HUES6 (cell line): ENCODE data around the gene YEATS4.

Source experiments
- H3K27ac ChIP-seq: 2 replicates; pipeline ENCODE4 v1.7.0; 2013; ENCODE audit warnings: low read depth, mild to moderate bottlenecking, low read length, inconsistent platforms
- H3K27me3 ChIP-seq: 2 replicates; pipeline ENCODE4 v1.6.1; 2013; ENCODE audit warnings: low read length; ENCODE audit not compliant: control insufficient read depth, insufficient read depth
- H3K36me3 ChIP-seq: 2 replicates; pipeline ENCODE4 v1.6.1; 2013; ENCODE audit warnings: low read length; ENCODE audit not compliant: control insufficient read depth, insufficient read depth
- H3K4me1 ChIP-seq: 2 replicates; pipeline ENCODE4 v1.6.1; 2013; ENCODE audit warnings: low read length; ENCODE audit not compliant: control insufficient read depth, insufficient read depth
- H3K4me3 ChIP-seq: 2 replicates; pipeline ENCODE4 v1.5.1; 2013; ENCODE audit warnings: low read depth, low read length
- H3K9ac ChIP-seq: one replicate; pipeline ENCODE4 v1.6.1; 2013; ENCODE audit warnings: mild to moderate bottlenecking, low read length
- H3K9me3 ChIP-seq: 2 replicates; pipeline ENCODE4 v1.6.1; 2013; ENCODE audit warnings: low read depth, low read length; ENCODE audit not compliant: control insufficient read depth, insufficient read depth

Gene YEATS4

DNA sequence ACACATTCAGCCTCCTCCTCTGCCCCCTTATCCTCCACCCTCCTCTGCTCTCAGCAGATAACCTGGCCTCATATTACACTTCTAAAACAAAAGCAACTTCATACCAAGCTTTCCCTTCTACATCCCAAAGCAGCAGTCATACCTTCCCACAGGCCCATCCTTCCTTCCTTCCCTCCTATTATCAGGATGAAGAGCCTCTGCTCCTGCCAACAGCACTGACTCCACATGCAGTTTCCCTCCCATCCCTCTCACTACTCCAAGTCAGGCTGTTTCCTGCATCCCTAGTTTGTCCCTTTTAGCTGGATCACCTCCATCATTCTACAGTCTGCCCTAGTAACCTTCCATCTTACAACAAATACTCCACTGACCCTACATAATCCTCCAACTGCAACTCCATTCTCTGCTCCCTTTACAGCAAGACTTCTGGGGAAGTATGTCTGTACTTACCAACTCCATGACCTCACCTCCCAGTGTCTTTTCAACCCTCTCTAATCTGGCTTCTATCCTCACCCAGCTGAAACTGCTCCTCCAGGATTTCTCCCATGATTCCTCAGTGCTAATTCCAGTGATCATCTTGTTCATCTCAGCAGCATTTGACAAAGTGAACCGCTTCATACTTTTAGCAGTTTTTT lies 4.9 kb upstream of the YEATS4 start:
- H3K9me3 ChIP-seq = no peaks in the 10 kb centered on the region
- H3K27me3 ChIP-seq = no peaks in the 10 kb centered on the region
- no peaks in the 10 kb centered on the region; the same call in 1 of the 2 replicates for H3K4me1 ChIP-seq
- H3K27ac ChIP-seq = no peak overlapping the region
- no peak overlapping the region for H3K4me3 ChIP-seq
- H3K36me3 ChIP-seq = no peaks in the 10 kb centered on the region
- no peak overlapping the region for H3K9ac ChIP-seq

DNA sequence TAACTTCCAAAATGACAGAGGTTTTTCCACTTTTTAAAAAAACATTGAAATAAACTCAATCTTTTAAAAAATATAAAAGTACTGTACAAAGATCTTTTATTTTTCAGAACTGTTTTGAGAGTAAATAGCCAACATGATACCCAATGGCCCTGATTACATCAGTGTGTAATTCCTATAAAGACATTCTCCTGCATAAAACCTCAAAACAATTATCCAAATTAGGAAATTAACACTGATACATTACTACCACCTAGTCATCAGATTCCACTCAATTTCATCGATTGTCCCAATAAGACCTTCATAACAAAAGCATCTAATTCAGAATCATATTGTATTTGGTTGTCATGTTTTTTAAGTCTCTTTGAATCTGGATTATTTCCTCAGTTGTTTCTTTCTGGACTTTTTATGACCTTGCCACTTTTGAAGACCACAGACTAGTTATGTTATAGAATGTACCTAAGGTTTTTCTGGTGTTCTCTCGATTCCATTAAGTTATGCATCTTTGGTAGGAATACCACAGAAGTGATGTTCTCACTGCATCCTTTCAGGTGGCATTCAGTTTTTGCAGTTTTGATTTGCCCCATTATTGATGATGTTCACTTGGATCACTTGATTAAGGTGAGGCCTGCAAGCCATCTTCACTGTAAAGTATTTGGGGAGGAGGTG lies 4.0 kb upstream of the YEATS4 start:
- no peaks in the 10 kb centered on the region; the same call in 1 of the 2 replicates for H3K4me1 ChIP-seq
- no peaks in the 10 kb centered on the region for H3K36me3 ChIP-seq
- no peaks in the 10 kb centered on the region for H3K9me3 ChIP-seq
- H3K27me3 ChIP-seq = no peaks in the 10 kb centered on the region
- no peak overlapping the region for H3K9ac ChIP-seq
- no peak overlapping the region for H3K4me3 ChIP-seq
- no peak overlapping the region for H3K27ac ChIP-seq

DNA sequence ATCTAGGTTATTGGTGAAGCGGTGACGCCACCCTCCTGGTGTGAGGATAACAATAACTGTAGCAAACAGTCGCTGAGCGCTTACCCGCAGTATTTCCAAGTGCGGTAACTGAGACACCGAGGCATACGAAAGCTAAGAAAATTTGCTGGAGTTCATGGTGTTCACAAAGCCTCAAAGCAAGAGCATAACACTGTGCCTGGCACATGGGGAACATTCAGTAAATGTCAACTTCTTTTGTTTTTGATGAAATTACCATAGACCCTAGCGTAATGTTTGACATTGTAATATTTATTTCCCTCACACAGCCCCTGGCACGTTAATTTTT lies 767 bp downstream of the YEATS4 start:
- H3K36me3 ChIP-seq = peaks cover 23% of the 10 kb centered on the region

DNA sequence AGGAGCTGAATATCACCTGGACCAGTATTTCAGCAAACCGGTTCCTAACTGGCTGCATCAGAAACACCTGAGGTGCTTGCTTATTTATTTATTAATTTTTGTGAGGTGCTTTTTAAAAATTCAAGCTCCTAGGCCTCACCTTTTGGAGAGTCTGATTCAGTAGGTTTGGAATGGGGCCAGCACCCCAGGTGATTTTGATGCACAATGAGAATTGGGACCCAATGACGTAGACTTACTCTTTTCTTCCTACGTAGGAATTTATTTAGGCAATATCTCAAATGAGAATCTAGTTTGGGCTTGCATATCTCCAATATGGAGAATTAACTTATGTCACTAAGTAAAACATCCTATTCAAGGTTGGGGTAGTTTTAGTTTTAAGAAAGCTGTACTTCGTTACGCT lies 7.3 kb downstream of the YEATS4 start:
- Histone ChIP-seq H3K27me3 (no peaks in the 10 kb centered on the region), H3K4me3 (no peak overlapping the region), H3K4me1 (no peaks in the 10 kb centered on the region), H3K9ac (no peak overlapping the region), H3K27ac (no peak overlapping the region), H3K36me3 (peaks cover 81% of the 10 kb centered on the region), H3K9me3 (no peaks in the 10 kb centered on the region; the same call in 1 of the 2 replicates)

More for the DNA sequence above, 767 bp downstream of the YEATS4 start:
- peak overlapping the region; percentile 75 for H3K4me3 ChIP-seq
- H3K27me3 ChIP-seq = no peaks in the 10 kb centered on the region
- peak overlapping the region; percentile 91 for H3K27ac ChIP-seq
- no peaks in the 10 kb centered on the region for H3K9me3 ChIP-seq
- no peaks in the 10 kb centered on the region for H3K4me1 ChIP-seq
- H3K9ac ChIP-seq = peak overlapping the region; percentile 96

DNA sequence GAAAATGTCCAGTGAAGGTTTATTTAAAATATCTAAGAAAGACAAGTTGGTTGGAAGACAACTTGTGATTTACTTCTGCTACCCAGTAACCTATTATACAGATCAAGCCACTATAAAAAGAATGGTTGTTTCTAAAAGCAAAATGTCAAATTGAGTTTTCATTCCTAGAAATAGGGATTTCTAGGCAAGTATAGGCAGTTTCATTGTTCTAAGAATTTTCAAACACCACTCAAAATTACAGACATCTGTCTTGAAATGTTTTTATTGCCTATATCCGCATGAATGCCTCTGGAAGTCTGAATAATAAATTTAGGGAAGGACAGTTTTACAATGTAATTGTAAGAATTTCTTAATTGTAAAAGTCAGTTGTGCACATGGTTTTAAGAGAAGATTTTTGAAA lies 8.6 kb downstream of the YEATS4 start:
- Histone ChIP-seq H3K4me3 (no peak overlapping the region), H3K4me1 (no peaks in the 10 kb centered on the region), H3K9ac (no peak overlapping the region), H3K36me3 (peaks cover 85% of the 10 kb centered on the region), H3K9me3 (peaks cover 5% of the 10 kb centered on the region; the same call in 1 of the 2 replicates), H3K27ac (no peak overlapping the region), H3K27me3 (no peaks in the 10 kb centered on the region)

DNA sequence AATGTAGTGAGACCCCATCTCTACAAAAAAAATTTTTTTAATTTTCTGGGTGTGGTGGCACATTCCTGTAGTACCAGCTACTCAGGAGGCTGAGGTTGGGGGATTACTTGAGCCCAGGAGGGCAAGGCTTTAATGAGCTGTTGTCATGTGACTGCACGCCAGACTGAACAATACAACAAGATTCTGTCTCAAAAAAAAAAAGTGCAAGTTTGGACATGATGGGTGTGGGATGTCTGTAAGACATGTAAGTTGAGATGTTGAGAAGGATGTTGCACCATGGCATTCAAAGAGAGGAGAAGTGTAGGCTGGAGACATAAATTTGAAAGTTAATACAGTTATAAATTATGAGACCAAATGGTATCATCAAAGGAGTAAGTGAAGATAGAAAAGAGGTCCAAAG lies 23.5 kb downstream of the YEATS4 start:
- H3K9ac ChIP-seq = no peak overlapping the region
- peaks cover 38% of the 10 kb centered on the region for H3K36me3 ChIP-seq
- peaks cover 4% of the 10 kb centered on the region; the same call in 1 of the 2 replicates for H3K4me1 ChIP-seq
- no peak overlapping the region for H3K4me3 ChIP-seq
- H3K9me3 ChIP-seq = no peaks in the 10 kb centered on the region
- H3K27me3 ChIP-seq = no peaks in the 10 kb centered on the region
- no peak overlapping the region for H3K27ac ChIP-seq

DNA sequence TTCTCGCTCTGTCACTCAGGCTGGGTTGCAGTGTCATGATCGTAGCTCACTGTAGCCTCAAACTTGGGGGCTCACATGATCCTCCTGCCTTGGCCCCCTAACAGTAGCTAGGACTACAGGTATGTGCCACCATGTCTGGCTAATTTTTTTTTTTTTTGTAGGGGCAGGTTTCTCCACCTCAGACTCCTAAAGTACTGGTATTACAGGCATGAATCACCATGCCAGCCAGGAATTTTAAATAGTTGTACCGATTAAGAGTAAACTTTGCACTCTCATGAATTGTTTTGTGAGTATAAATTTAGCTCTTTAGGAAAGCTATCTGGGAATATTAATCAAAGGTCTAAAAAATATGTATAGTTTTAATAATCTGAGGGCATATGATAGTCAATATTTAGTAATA lies 25.5 kb downstream of the YEATS4 start:
- Histone ChIP-seq H3K4me3 (no peak overlapping the region), H3K9me3 (no peaks in the 10 kb centered on the region), H3K4me1 (peaks cover 4% of the 10 kb centered on the region; the same call in 1 of the 2 replicates), H3K36me3 (peaks cover 33% of the 10 kb centered on the region), H3K27ac (no peak overlapping the region), H3K27me3 (no peaks in the 10 kb centered on the region), H3K9ac (no peak overlapping the region)

DNA sequence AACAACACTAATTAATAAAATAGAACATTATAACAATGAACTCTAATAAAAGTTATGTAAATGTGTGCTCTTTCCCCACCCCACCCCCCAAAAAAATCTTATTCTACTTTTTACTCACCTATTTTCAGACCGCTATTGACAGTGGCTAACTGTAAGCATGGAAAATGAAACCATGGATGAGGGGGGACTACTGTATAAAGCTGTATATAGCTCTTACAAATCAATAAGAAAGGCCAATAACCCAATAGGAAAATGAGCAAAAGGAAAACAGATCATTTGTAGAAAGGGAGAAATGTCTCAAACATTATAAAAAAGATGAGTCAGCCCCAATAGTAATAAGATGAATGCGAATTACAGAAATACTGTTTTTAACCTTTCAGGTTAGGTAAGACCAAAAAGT lies 27.4 kb downstream of the YEATS4 start:
- peaks cover 4% of the 10 kb centered on the region; the same call in 1 of the 2 replicates for H3K4me1 ChIP-seq
- H3K27ac ChIP-seq = no peak overlapping the region
- no peak overlapping the region for H3K4me3 ChIP-seq
- H3K36me3 ChIP-seq = peaks cover 45% of the 10 kb centered on the region
- H3K9me3 ChIP-seq = no peaks in the 10 kb centered on the region
- no peaks in the 10 kb centered on the region for H3K27me3 ChIP-seq
- H3K9ac ChIP-seq = no peak overlapping the region

DNA sequence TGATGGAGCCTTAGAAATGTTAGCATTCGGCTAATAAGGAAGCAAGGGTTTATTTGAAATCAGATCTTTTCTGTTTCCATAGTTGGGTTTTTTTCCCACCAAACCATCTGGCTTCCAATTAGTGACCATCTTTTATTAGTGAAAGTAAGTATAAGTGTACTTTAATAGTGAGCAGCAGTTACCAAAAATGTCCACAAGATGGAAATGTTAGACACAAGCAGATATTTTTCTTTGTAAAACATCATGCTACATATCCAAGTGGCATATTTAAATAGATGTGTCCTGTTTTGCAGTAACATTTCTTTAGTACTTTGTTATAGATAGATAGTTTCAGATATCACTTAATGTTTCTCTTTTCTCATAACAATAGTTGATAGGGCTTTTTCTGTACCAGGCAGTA lies 28.8 kb downstream of the YEATS4 start:
- peaks cover 3% of the 10 kb centered on the region; the same call in 1 of the 2 replicates for H3K4me1 ChIP-seq
- no peaks in the 10 kb centered on the region for H3K27me3 ChIP-seq
- no peak overlapping the region for H3K9ac ChIP-seq
- H3K9me3 ChIP-seq = no peaks in the 10 kb centered on the region
- no peak overlapping the region for H3K4me3 ChIP-seq
- peaks cover 35% of the 10 kb centered on the region for H3K36me3 ChIP-seq
- H3K27ac ChIP-seq = no peak overlapping the region

DNA sequence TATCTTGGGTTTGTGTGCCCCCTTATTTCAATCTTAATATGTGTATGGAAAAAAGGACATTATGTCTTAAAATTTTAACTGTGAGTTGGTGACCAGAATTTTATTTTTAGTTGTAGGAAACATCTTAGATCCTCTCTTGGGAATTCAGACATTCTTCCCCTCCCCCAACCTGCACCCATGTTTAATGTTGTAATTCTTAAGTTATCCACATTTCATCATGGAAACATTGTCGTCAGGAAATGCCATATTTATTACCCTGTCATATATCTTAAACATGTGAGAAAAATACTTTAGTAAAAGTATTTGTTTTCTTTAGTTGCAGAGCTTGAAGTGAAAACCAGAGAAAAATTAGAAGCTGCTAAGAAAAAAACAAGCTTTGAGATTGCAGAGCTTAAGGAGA lies 30.3 kb downstream of the YEATS4 start:
- Histone ChIP-seq H3K27ac (no peak overlapping the region), H3K4me3 (no peak overlapping the region), H3K9me3 (no peaks in the 10 kb centered on the region), H3K36me3 (peaks cover 32% of the 10 kb centered on the region), H3K4me1 (no peaks in the 10 kb centered on the region), H3K27me3 (no peaks in the 10 kb centered on the region), H3K9ac (no peak overlapping the region)

DNA sequence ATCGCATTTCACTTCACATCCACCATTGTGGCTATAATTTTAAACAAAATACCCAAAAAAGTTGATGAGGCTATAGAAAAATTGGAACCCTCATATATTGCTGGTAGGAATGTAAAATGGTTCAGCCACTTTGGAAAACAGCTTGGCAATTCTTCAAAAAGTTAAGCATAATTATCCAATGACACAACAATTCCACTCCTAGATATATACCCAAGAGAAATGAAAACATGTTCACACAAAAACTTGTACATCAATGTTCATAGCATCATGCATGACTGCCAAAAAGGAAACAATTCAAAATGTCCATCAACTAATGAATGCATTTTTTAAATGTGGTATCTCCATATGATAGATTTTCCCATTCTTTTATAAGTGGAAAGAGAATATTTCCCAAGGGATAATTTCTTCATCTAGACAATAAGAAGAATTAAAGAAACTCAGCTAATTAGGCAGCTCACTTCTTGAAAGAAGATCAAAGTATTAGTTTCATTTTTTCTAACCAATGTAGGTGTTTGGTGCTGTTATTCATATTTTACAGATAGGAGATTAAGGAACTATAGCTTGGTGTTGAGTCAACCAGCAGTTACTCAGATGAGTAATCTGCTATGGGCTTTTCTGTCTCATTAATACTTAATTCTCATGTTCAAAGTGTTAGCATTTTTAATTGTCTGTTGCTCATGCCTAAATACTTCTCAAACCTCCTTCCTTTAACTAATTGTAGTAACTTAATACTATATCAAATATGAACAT lies 32.8 kb downstream of the YEATS4 start:
- H3K27ac ChIP-seq = no peak overlapping the region
- H3K9me3 ChIP-seq = peaks cover 5% of the 10 kb centered on the region
- H3K9ac ChIP-seq = no peak overlapping the region
- no peak overlapping the region for H3K4me3 ChIP-seq
- peaks cover 32% of the 10 kb centered on the region for H3K36me3 ChIP-seq
- no peaks in the 10 kb centered on the region for H3K27me3 ChIP-seq
- no peaks in the 10 kb centered on the region for H3K4me1 ChIP-seq
